ENCODE results near the gene ZFAND3. TPM values are rescaled to one million over a fixed set of nuclear protein-coding genes. Genes with fewer than 3 reads are reported as not detected.
A peak's percentile ranks its signal among the peaks of the same experiment; 100 is the strongest.
"Not testable (repeated sequence)": the region's sequence is repeated elsewhere in the genome, so short reads cannot be mapped to it uniquely, and the experiment has no call there.

The ZFAND3 gene
- polyA plus RNA-seq, 3 donors, result 144 to 156 (median 149) TPM

DNA sequence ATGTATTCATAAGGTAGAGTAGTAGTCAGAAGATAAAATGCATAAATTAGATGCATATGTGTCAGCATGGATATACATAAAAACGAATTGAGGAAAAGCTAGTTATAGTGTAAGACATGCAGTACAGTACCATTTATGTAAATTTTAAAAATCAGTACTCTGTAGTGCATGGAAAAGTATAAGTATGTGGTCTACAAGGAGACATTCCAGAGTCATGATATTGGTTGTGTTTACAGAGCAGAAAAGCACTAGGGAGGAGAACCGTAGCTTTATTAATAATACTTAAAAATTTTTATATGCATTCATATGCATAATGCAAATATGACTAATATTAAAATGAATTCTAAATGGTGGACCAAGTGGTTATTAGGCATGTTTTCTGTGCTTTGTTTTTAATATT, 220.0 kb downstream of the ZFAND3 start:
- DNase-seq, result no peak

DNA sequence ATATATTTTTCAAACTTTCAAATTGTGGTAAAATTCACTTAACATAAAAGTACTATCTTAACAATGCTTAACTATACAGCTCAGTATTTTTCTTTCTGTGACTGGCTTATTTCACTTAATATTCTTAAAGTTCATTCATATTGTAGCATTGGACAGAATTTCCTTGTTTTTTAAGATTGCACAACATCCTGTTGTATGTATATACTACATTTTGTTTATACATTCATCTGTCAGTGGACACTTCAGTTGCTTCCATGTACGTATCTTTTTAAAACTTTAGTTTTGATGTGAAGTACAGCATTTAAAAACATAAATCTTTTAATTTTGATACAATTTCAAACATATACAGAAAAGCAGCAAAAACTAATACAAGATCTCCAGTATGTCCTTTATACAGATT, 220.7 kb downstream of the ZFAND3 start:
- DNase-seq, result no peak

DNA sequence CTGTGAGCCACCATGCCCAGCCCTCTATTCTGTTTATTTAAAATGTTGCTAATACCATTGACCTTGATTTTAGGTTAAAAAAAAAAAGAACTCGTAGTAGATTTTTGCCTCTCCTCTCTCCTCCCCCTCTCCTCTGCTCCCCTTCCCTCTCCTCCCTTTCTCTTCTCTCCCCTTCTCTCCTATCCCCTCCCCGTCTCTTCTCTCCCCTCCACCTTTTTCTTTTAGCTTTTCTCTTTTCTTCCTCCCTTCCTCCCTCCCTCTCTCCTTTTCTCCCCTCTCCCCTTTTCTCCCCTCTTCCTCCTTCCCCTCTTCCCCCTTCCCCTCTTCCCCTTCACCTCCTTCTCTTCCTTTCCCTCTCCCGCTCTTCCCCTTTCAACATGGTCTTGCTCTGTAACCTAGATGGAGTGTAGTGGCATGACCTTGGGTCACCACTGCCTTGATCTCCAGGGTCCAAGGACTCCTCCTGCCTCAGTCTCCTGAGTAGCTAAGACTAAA, 223.8 kb downstream of the ZFAND3 start:
- no peak for DNase-seq

DNA sequence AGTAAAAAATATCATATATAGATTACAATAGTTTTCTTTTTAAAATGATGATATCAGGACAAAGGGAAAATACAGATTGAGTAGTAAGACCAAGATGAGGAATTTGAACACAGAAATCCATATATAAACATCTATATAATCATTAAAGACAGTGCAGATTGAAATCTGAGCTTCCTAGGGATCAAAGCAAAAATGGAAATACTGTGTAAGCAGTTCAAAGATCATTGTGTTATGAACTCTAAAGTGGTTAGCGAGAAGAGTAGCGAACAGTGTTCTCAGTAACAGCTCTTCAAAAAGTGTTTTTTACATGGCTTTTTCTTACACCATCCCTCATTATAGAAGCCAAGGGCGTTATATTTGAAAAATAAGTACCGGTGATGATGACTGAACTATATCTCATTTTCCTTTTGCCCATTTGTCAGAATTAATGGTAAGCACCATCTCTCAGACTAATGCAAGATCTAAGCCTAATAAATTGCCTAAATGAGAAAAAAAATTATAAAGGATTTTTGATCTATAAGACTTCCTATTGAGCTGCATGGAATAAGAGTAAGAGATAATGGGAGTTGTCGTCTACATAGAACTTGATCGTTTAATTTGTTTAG, 226.3 kb downstream of the ZFAND3 start:
- DNase-seq, result no peak

DNA sequence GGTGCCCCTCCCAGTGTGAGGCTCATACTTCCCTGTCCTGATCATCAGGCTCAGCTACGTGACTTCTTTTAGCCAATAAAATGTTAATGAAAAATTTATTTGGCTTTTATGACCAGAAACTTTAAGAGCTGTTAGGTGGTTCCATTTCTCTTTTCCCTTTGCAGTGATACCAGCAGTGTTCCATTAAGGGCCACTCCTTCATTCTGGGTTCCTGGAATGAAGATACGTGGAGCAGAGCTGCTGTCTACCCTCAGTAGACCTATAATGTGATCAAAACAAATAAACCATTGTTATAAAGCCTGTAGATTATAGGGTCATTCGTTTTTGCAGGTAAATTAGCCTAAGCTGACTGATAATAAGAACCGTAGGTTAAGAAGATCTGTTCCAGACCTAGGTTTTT, 228.0 kb downstream of the ZFAND3 start:
- no peak for DNase-seq

DNA sequence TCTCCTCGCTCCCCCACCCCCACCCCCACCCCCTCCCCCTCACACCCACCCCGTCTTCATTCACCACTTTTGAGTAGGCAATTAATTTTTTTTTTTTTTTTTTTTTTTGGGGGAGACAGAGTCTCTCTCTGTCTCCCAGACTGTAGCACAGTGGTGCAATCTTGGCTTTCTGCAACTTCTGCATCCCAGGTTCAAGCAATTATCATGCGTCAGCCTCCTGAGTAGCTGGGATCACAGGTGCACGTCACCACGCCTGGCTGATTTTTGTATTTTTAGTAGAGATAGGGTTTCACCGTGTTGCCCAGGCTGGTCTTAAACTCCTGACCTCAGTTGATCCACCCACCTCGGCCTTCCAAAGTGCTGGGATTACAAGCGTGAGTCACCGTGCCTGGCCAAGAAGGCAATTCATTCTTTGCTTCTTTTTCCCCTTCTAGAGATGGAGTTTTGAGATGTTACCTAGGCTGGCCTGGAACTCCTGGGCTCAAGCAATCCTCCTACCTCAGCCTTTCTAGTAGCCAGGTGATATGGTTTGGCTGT, 230.4 kb downstream of the ZFAND3 start:
- DNase-seq, result not testable (repeated sequence)

DNA sequence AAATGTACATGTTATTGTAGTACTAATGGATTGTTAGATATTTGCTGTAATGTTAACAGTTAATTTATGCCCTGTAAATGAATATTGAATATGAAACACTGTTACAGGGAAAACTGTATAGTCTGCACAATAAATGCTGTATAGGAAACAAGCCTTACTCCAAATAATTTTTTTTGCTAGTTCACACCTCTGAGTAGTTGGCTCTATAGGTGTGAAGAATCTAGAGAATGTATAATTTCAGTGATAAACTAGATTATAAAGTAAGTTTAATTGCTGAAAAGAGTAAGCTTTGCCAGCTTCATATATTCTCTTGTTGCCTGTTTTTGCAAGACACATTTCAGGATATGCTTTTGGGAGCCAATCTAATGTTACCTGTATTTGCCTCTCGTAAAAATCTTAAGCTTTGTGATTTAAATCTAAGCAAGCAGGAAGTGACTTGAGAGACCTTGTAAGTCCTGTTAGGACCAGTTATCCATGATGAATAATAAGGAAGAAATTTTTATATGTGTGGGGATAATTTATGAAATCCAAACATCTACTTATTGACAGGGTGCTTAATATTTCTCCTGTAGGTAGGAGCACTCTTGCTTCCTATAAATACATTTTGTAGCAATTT, 232.4 kb downstream of the ZFAND3 start:
- no peak for DNase-seq

DNA sequence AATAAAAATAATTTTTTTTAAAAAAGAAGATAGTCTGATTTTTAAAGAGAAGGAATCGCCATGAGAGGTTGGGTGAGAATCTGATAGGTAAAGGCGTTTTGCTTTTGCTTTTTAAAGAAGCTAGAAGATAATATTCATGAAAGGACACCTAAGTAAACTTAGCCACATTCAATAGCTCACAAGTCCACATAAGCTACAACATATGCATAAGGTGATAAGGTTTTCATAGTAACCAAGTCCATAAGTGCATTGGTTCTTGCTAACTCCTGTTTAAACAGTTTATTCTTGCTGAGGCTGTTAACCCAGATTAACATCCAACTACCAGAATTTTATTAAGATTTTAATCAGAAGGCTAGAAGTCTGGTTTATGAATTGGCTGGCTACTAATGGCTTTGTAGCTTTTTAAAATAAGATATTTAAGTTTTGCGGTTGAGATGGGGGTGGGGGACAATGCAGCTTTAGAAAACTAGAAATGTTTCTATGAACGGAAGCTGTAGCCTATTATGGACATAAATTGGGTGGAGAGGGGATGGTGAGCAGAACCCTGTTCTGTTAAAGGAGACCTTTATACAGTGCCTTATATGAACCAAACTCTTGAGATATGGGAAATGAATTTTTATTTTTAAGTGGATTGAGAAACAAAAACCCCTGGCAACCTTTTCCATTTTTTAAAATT, 235.1 kb downstream of the ZFAND3 start:
- DNase-seq, result no peak

DNA sequence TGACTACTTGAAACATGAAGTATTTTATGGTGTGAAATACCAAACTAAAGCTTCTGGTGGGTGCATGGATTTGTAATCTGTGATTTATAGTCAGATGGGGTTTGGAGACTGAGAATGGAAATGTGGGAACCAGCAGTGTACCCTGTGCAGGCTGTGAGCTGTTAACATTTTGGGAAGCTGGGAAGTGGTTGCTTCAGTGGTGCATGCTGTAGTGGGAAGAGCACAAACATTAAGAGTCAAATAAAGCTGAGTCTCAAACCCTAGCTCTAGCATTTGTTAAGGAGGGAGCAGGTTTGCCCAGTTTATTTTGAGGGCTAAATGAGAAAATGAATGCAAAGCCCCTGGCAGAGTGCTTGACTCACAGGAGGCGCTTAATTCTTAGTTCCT, 235.7 kb downstream of the ZFAND3 start:
- no peak for DNase-seq

DNA sequence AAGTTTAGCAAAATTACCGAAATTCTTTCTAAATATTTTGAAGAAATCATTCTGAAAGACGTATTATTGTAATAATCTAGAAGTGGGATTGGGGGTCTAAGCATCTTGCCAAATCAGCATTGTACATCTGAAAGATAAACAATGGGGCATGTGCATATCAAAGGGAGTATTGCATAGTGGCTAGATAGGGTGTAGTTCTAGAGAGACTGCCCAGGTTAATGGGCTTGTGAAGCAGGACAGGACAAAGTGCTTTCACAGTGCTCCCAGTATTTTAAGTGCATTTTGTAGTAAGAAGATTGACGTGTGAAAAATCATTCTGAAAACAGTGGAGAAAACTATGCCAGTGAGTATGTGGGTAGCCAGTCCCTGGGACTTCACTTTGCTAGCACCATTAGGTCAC, 236.8 kb downstream of the ZFAND3 start:
- DNase-seq, result no peak

DNA sequence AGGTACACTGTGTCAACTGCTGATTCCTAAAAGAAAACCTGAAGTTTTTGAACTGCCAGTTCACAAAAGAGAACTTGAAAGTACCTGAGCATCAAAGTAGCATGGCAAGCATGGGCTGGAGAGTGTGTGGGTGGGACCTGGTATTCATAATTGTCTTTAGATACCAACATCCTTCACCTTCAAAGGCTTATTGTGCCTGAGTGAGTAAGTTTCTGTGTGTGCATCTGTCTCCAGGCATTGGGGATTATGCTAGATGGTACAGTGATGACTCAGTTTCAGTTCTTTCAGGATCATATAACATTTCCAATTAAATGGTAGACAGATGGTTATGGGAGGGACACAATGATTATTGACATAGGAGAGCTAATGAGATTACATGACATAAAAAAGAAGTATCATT, 238.5 kb downstream of the ZFAND3 start:
- no peak for DNase-seq

DNA sequence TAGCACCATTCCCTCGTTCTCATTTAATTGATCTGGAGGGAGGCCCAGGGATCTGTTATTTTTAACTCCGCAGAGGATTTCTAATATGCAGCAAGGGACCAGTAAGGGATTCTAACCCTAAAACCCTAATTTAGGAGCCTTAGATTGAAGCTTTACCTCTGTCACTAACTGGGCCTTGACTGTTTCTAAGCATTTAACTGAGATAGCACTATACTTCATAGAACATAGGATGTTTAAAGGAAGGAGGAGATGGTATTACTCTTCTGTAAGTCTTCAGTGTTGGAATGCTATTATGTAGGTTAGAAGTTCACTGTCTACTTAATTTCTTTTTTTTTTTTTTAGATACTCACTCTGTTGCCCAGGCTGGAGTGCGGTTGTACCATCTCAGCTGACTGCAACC, 242.5 kb downstream of the ZFAND3 start:
- no peak for DNase-seq

DNA sequence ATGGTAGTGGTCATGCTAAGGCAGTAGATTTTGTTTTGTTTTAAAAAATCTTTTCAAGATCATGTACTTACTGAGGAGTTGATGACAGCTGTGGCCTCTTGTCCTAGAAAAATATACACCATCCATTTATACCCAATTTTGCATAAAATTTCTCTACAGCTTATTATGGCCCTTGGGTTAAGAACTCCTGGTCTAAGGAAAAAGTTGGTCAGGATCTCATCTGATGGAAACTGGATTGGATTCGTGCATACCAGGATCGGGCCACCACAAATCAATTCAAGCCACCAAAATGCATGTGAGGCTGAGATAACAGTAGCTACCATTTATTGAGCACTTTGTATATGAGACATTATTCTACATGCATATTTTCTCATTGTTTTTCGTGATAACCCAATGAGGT, 244.4 kb downstream of the ZFAND3 start:
- no peak for DNase-seq

DNA sequence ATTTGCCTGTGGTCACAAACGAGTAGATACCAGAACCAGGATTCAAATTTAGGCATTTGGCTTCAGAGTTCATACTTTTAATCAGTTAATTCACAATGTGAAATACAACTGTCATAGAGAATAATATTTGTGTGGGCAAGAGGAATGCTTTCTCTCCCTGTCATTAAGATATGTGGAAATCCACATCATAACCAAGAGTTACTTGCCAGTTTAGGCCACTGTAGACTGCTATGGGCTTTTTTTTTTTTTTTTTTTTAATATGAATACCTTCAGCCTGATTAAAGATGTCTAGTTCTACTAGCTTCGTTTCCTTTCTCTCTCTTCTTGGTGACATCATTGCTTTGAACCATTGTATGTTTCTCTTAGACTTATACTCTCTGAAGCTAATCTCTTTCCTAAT, 244.9 kb downstream of the ZFAND3 start:
- no peak for DNase-seq

DNA sequence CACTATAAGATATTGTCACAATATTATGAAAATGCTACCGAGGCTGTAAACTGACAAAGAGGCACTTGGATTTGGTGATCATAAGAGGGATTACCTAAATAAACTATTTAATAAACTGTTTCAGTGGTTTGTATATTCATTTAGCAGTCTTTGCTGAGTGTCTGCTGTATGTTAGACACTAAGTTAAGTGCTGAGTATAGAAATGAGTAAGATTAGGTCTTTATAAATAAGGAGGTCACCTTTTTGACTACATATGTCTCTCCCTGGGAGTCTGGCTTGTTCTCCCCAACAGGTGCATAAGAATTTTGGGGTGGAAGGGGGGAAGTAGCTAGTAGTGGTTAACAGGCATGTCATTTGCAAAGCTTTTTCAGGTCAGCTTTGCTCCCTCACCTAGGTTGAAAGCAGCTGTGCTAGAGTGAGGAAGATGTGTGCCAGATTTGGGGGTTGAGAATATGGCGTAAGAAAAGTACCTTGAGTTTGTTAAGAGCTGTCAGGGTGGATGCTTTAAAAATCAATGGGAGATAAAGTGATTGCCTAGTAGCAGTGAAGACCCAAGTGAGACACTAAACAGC, 246.3 kb downstream of the ZFAND3 start:
- no peak for DNase-seq

DNA sequence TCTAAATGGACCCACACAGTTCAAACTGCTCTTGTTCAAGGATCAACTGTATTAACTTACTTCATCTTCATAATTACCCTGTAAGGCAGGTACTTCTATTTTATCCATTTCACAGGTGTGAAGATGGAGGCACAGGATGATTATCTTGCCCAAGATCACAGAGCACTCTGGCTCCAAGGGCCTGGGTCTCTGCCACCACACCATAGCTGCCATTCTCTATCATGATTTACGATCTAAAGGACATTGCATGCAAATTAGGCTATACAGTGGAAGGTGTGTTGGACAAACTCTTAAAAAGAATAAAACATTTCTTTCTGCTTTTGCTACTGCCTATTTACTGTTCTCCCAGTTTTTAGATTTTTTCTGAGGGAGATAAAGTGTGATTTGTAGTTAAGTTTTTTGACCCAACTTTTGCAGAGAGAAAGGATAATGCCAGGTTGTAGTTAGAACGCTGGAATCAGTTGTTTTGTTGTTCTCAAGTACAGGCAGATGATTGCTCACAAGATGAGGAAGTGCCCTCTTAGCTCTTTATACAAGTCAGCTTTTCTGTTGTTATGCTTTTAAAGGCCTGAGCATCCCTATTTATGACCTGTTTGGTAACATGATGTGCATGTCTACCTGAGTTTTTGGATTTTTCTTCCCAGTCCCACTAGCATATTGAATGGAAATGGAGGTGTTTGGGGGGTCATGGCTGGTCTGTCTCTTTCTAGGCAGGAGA, 247.9 kb downstream of the ZFAND3 start:
- DNase-seq, result no peak

DNA sequence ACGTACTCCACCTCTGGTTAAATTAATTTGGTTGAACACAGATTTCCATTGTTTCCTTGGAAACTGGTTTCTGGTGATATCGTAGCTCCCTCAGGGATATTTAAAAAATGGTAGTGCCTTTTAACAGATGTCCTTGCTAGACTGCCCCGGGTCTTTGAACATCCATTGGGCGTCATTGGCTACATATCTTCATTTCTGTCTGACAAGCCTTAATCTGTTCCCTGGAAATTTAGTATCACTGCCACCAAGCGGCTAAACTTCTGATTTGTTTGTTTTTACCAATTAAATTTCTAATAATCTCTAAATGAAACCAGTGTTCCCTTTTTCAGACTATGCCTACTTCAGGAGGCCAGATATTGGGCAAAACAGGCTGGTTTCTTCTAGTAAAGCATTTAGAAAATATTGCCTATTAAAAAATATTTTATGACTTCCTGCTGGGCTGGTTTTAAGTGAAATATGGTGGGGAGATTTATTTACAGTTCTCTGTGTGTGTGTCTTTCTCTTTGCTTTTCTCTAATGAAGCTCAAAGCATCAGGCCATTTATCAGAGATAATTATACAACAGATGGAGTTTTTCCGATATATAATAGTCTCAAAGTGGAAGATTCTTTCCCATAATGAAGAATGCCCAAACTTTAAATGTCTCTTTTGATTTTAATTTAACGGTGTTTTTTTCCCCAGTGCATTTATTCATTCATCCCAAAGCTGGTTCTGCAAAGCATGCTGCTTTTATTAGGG, 249.5 kb downstream of the ZFAND3 start:
- peak; percentile 31 for DNase-seq

DNA sequence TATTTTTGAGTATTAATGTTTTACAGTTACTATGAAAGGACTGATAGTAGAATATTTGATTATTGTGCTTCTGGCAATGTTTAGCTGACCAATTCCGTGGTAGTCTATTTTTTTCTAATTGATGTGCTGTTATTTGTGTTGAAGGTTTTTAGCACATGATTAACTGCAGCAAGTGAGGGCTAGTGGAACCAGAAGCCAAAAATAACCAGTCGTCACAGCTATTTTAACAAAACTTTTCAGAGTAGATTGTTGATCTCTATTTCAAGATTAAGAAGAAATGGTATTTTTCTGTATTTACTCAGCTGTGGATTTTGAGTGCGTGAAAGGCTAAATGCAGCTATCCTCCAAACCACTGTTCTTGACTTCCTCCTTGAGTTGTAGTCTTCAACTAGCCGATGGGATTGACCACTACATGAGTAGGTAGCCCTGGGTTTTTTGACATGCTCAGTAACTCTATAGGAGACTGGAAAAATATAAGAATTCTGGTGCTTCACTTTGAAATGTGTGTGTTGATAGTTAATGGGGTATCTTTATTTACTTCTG, 258.0 kb downstream of the ZFAND3 start:
- DNase-seq, result no peak

DNA sequence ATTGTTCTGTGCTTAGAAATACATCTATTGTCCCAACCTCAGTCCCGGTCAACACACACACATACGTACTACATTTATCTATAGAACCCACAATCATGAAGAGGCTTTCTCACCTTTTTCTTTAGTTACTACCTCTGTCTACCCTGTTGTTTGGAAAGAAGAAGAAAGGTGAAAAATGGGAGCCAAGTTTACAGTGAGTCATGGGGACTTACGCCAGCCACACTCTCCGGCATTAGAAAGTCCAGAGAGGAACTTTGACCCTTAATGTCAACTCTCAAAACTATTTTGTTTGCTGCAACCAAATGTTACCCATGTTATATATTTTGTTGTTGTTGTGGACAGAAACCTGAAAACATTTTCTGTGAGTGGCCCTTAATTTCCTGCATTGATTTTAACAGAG, 259.1 kb downstream of the ZFAND3 start:
- no peak for DNase-seq

DNA sequence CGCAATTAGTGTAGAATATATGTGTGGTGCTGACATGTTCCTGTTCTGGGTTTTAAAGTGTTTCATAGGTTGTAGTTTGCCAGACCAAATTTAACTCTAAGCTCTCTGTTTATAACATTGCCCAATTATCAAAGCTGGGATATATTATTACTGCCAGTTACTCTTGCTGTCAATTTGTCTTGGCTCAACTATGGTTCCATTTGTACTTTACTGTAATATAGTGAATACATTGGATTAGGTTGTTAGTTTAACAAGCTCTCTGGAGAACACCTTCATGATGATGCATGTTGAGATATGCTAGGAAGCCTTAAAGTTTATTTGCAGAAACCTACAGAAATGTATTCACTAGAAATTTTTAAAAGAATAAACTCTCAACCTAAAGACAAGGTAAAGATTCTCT, 259.6 kb downstream of the ZFAND3 start:
- DNase-seq, result no peak

DNA sequence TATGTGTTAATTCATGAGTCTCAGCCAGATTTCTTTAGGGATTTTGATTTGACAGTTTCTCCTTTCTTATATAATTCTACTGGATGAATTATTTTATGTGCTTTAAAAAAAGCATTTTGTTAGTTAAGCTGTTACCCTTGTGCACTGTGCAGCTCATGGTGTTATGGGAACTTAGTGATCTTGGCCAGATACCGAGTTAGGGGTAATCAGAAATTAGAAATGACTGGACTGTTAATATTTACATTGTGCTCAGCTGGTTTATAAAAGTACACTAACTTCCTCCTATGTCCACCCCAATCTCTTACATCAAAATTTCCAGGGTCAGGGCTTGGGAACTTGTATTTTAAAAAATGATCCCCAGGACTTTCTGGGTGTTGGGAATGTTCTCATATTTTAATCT, 260.0 kb downstream of the ZFAND3 start:
- DNase-seq, result no peak
